Neural cell (in vitro differentiated cells): ENCODE data around the gene ACAA1. TPM values are rescaled to one million over a fixed set of nuclear protein-coding genes. Genes with fewer than 3 reads are reported as not detected.

Experiments used
- H2AFZ ChIP-seq: fragments of 200-600, 300-800 bp; sonication (generic), shearing (Covaris generic); 2 replicates; pipeline ENCODE4 v1.6.0; 2014; ENCODE audit warnings: low read depth, mild to moderate bottlenecking, antibody characterized with exemption, low read length, moderate library complexity
- H3F3A ChIP-seq: fragments of 200-600 bp; shearing (Covaris generic); 2 replicates; pipeline ENCODE4 v1.6.1; 2016; ENCODE audit warnings: mild to moderate bottlenecking, moderate library complexity, mixed read lengths, antibody characterized with exemption, low read length; ENCODE audit not compliant: insufficient read depth, poor library complexity, severe bottlenecking
- H3K27ac ChIP-seq: fragments of 200-600, 300-800 bp; sonication (generic), shearing (Covaris generic); 2 replicates; pipeline ENCODE4 v1.5.1; 2014; ENCODE audit warnings: mild to moderate bottlenecking, low read length, moderate library complexity
- H3K27me3 ChIP-seq: fragments of 300-800, 200-600 bp; sonication (generic), shearing (Covaris generic); 2 replicates; pipeline ENCODE4 v1.6.0; 2014; ENCODE audit warnings: mild to moderate bottlenecking, low read depth, low read length, moderate library complexity; ENCODE audit not compliant: insufficient read depth
- H3K36me3 ChIP-seq: fragments of 300-800, 200-600 bp; sonication (generic), shearing (Covaris generic); 2 replicates; pipeline ENCODE4 v1.5.1; 2014; ENCODE audit warnings: mild to moderate bottlenecking, antibody characterized with exemption, low read length, moderate library complexity; ENCODE audit not compliant: insufficient read depth
- H3K4me2 ChIP-seq: fragments of 300-800, 200-600 bp; sonication (generic), shearing (Covaris generic); 2 replicates; pipeline ENCODE4 v1.6.0; 2014; ENCODE audit warnings: mild to moderate bottlenecking, low read length
- H3K4me3 ChIP-seq: fragments of 300-800, 200-600 bp; sonication (generic), shearing (Covaris generic); 2 replicates; pipeline ENCODE4 v1.5.1; 2014; ENCODE audit warnings: mild to moderate bottlenecking, low read length, moderate library complexity
- H3K79me2 ChIP-seq: fragments of 200-600 bp; shearing (Covaris generic); replicated peaks from 2 replicates; pipeline ENCODE4 v1.6.0; 2014; ENCODE audit warnings: mild to moderate bottlenecking, low read length, moderate library complexity; ENCODE audit not compliant: insufficient read depth
- H3K9ac ChIP-seq: fragments of 300-800, 200-600 bp; sonication (generic), shearing (Covaris generic); 2 replicates; pipeline ENCODE4 v1.6.1; 2016; ENCODE audit warnings: mild to moderate bottlenecking, low read length, mixed read lengths
- H3K9me2 ChIP-seq: fragments of 200-600 bp; shearing (Covaris generic); 2 replicates; pipeline ENCODE4 v1.6.1; 2016; ENCODE audit warnings: mild to moderate bottlenecking, low read length, mixed read lengths; ENCODE audit not compliant: insufficient read depth
- H3K9me3 ChIP-seq: fragments of 200-600, 300-800 bp; sonication (generic), shearing (Covaris generic); 2 replicates; pipeline ENCODE4 v1.6.1; 2016; ENCODE audit warnings: mild to moderate bottlenecking, mixed run types, low read length, moderate library complexity, mixed read lengths
- H4K20me1 ChIP-seq: fragments of 200-600 bp; shearing (Covaris generic); 2 replicates; pipeline ENCODE4 v1.6.1; 2016; ENCODE audit warnings: mild to moderate bottlenecking, mixed run types; ENCODE audit not compliant: insufficient read depth
- CTCF ChIP-seq: fragments of 450-650 bp; IDR thresholded peaks from 2 replicates; pipeline ENCODE4 v1.5.1; 2014; ENCODE audit warnings: antibody characterized with exemption, mild to moderate bottlenecking, moderate library complexity; ENCODE audit not compliant: poor library complexity, severe bottlenecking
- EP300 ChIP-seq: fragments of 450-650 bp; conservative IDR thresholded peaks from 2 replicates; pipeline ENCODE4 v1.6.1; 2014; ENCODE audit warnings: antibody characterized with exemption, mild to moderate bottlenecking, moderate library complexity; ENCODE audit not compliant: poor library complexity, severe bottlenecking
- EZH2 ChIP-seq: fragments of 200-600, 300-800 bp; shearing (Covaris generic), sonication (generic); IDR thresholded peaks from 2 replicates; pipeline ENCODE4 v1.6.1; 2014; ENCODE audit warnings: antibody characterized with exemption, low read length, borderline replicate concordance, mild to moderate bottlenecking; ENCODE audit not compliant: insufficient read depth, poor library complexity, severe bottlenecking
- MXI1 ChIP-seq: fragments of 450-650 bp; conservative IDR thresholded peaks from 2 replicates; pipeline ENCODE4 v1.6.1; 2014; ENCODE audit warnings: antibody characterized with exemption, mild to moderate bottlenecking; ENCODE audit not compliant: poor library complexity, severe bottlenecking
- POLR2AphosphoS5 ChIP-seq: IDR thresholded peaks from 2 replicates; pipeline ENCODE4 v1.6.1; 2012
- RAD21 ChIP-seq: fragments of 450-650 bp; conservative IDR thresholded peaks from 2 replicates; pipeline ENCODE4 v1.6.1; 2014; ENCODE audit warnings: antibody characterized with exemption, mild to moderate bottlenecking, moderate library complexity
- REST ChIP-seq: IDR thresholded peaks from 2 replicates; pipeline ENCODE4 v1.6.1; 2012; ENCODE audit warnings: borderline replicate concordance
- SMC3 ChIP-seq: fragments of 450-650 bp; conservative IDR thresholded peaks from 2 replicates; pipeline ENCODE4 v1.6.1; 2014; ENCODE audit warnings: antibody characterized with exemption, mild to moderate bottlenecking, moderate library complexity; ENCODE audit not compliant: poor library complexity
- TAF1 ChIP-seq: IDR thresholded peaks from 2 replicates; pipeline ENCODE4 v1.6.1; 2012; ENCODE audit warnings: low read depth
- polyA plus RNA-seq: library from polyadenylated mRNA; depleted of rRNA; stranded (reverse); fragments of >200 nt; gene quantifications from 2 replicates; pipeline ENCODE4 v1.2.3, GENCODE V29; 2014

Gene ACAA1
- polyA plus RNA-seq, 1 donor from 2014 or later: 59.1 TPM

GRCh38 chr3:38154033-38154494 is 17.1 kb upstream of the ACAA1 start:
- no peaks in the 10 kb centered on the region for H3K27me3 ChIP-seq
- H3K9ac ChIP-seq: no peak overlapping the region
- H3K9me3 ChIP-seq: no peaks in the 10 kb centered on the region
- no peak overlapping the region for H2AFZ ChIP-seq
- H3F3A ChIP-seq: no peaks in the 10 kb centered on the region
- H3K79me2 ChIP-seq: no peaks in the 10 kb centered on the region
- no peaks in the 10 kb centered on the region for H4K20me1 ChIP-seq
- TF ChIP-seq MXI1 (no peak), SMC3 (no peak), RAD21 (no peak), TAF1 (no peak), POLR2AphosphoS5 (no peak), REST (no peak), CTCF (no peak), EZH2 (no peak), EP300 (no peak)
- H3K36me3 ChIP-seq: no peaks in the 10 kb centered on the region
- no peak overlapping the region for H3K27ac ChIP-seq
- H3K4me3 ChIP-seq: no peak overlapping the region
- H3K4me2 ChIP-seq: no peak overlapping the region
- H3K9me2 ChIP-seq: no peaks in the 10 kb centered on the region

GRCh38 chr3:38153221-38153620 is 16.3 kb upstream of the ACAA1 start:
- TF ChIP-seq EP300 (no peak), RAD21 (no peak), REST (no peak)
- no peaks in the 10 kb centered on the region for H3F3A ChIP-seq
- no peaks in the 10 kb centered on the region for H3K9me3 ChIP-seq
- H4K20me1 ChIP-seq: no peaks in the 10 kb centered on the region
- no peaks in the 10 kb centered on the region for H3K79me2 ChIP-seq
- H3K27me3 ChIP-seq: no peaks in the 10 kb centered on the region
- no peak overlapping the region for H3K4me3 ChIP-seq
- H3K27ac ChIP-seq: no peak overlapping the region
- H3K9ac ChIP-seq: no peak overlapping the region
- no peaks in the 10 kb centered on the region for H3K9me2 ChIP-seq
- no peaks in the 10 kb centered on the region for H3K36me3 ChIP-seq
- H3K4me2 ChIP-seq: no peak overlapping the region
- H2AFZ ChIP-seq: no peak overlapping the region
